NOMO-1 treated with DMSO at 0.1 percent for 48 hours (cell line): Measurements from ENCODE around the gene BMAL2.
A peak's percentile ranks its signal among the peaks of the same experiment; 100 is the strongest.

ENCODE experiments used
- DNase-seq: peaks from one replicate; lab custom pipeline; 2025; ENCODE audit not compliant: unreplicated experiment; lab: John Stamatoyannopoulos, UW

The BMAL2 gene

GRCh38 chr12:27319409-27319808 lies 13.2 kb upstream of the BMAL2 start:
- DNase-seq = no peak

GRCh38 chr12:27319848-27320247 lies 12.8 kb upstream of the BMAL2 start:
- DNase-seq = no peak

- no peak for DNase-seq
Observed at GRCh38 chr12:27324530-27324929, 8.1 kb upstream of the BMAL2 start.

- no peak for DNase-seq
Observed at GRCh38 chr12:27330846-27331245, 1.8 kb upstream of the BMAL2 start.

- DNase-seq = peak; percentile 63
Observed at GRCh38 chr12:27331291-27331926, 1.2 kb upstream of the BMAL2 start.

- no peak for DNase-seq
Observed at GRCh38 chr12:27331927-27332324, 710 bp upstream of the BMAL2 start.

GRCh38 chr12:27332407-27332713 lies 276 bp upstream of the BMAL2 start:
- no peak for DNase-seq

GRCh38 chr12:27333403-27334009 lies 870 bp downstream of the BMAL2 start:
- peak; percentile 58 for DNase-seq

GRCh38 chr12:27334042-27334720 lies 1.5 kb downstream of the BMAL2 start:
- DNase-seq = no peak

GRCh38 chr12:27334721-27335082 lies 2.1 kb downstream of the BMAL2 start:
- no peak for DNase-seq

- no peak for DNase-seq
Observed at GRCh38 chr12:27335364-27336281, 3.0 kb downstream of the BMAL2 start.

GRCh38 chr12:27336282-27336653 lies 3.6 kb downstream of the BMAL2 start:
- no peak for DNase-seq

GRCh38 chr12:27337376-27337775 lies 4.7 kb downstream of the BMAL2 start:
- no peak for DNase-seq

- no peak for DNase-seq
Observed at GRCh38 chr12:27338473-27338872, 5.8 kb downstream of the BMAL2 start.

- no peak for DNase-seq
Observed at GRCh38 chr12:27340971-27341370, 8.3 kb downstream of the BMAL2 start.

GRCh38 chr12:27342536-27342935 lies 9.9 kb downstream of the BMAL2 start:
- no peak for DNase-seq

GRCh38 chr12:27343255-27344000 lies 10.8 kb downstream of the BMAL2 start:
- no peak for DNase-seq

GRCh38 chr12:27344246-27344645 lies 11.6 kb downstream of the BMAL2 start:
- DNase-seq = no peak

GRCh38 chr12:27344760-27345159 lies 12.1 kb downstream of the BMAL2 start:
- DNase-seq = no peak

- DNase-seq = no peak
Observed at GRCh38 chr12:27345376-27345775, 12.7 kb downstream of the BMAL2 start.

GRCh38 chr12:27347779-27348178 lies 15.1 kb downstream of the BMAL2 start:
- DNase-seq = no peak
